Panc1 (cell line): Measurements from ENCODE around the gene DDX18. TPM values are rescaled to one million over a fixed set of nuclear protein-coding genes. Genes with fewer than 3 reads are reported as not detected.

Experiments
- ATAC-seq: fragments of 200-7000 bp; cut with Tn5 transposase; 2 replicates; pipeline ENCODE4 v1.9.1; 2020; ENCODE audit warnings: mild to moderate bottlenecking, moderate library complexity
- BruUV-seq: library from RNA; stranded (reverse); fragments of 400-500 nt; replicated peaks from 2 replicates; lab custom pipeline; 2021; lab: Mats Ljungman, UMichigan
- CTCF ChIA-PET: fragments of 300-600 bp; sonication (Branson Sonifier 250); formaldehyde crosslinking; loops from one replicate; lab custom pipeline; 2022; ENCODE audit warnings: antibody characterized with exemption; lab: Charles Lee
- POLR2A ChIA-PET: fragments of 300-600 bp; sonication (Branson Sonifier 250); formaldehyde crosslinking; loops from one replicate; lab custom pipeline; 2022; ENCODE audit warnings: antibody characterized with exemption; lab: Charles Lee
- DNase-seq: peaks from one replicate; pipeline ENCODE4 v3.0.0-alpha.2; 2010; ENCODE audit warnings: low read depth, low spot score
- H3K27ac ChIP-seq: 2 replicates; pipeline ENCODE4 v1.5.1; 2011; ENCODE audit warnings: mild to moderate bottlenecking, low read length, inconsistent platforms
- H3K27me3 ChIP-seq: fragments of 200-500 bp; sonication (Bioruptor generic); 2 replicates; pipeline ENCODE4 v1.6.0; 2014; ENCODE audit warnings: low read length, inconsistent platforms; ENCODE audit not compliant: control insufficient read depth, insufficient read depth
- H3K36me3 ChIP-seq: fragments of 200-500 bp; sonication (Bioruptor generic); 2 replicates; pipeline ENCODE4 v1.5.1; 2014; ENCODE audit warnings: inconsistent platforms, mild to moderate bottlenecking, low read length, moderate library complexity; ENCODE audit not compliant: control insufficient read depth, insufficient read depth
- H3K4me1 ChIP-seq: 2 replicates; pipeline ENCODE4 v1.5.1; 2011; ENCODE audit warnings: inconsistent platforms, mild to moderate bottlenecking, low read length, moderate library complexity; ENCODE audit not compliant: control insufficient read depth, insufficient read depth
- H3K4me3 ChIP-seq, 2 experiments: 2 replicates each; pipeline ENCODE4 v1.5.1; 2011 to 2012; ENCODE audit warnings: low read depth in 2 of 2, low read length in 2 of 2, mild to moderate bottlenecking in 2 of 2, inconsistent platforms in 1 of 2, moderate library complexity in 1 of 2
- H3K9me3 ChIP-seq: fragments of 200-500 bp; sonication (Bioruptor generic); 2 replicates; pipeline ENCODE4 v1.5.1; 2014; ENCODE audit warnings: low read depth, mild to moderate bottlenecking, inconsistent platforms, low read length, moderate library complexity; ENCODE audit not compliant: control insufficient read depth, insufficient read depth
- CTCF ChIP-seq: fragments of 450-650 bp; IDR thresholded peaks from 2 replicates; pipeline ENCODE4 v1.5.1; 2017; ENCODE audit warnings: mild to moderate bottlenecking
- POLR2AphosphoS5 ChIP-seq: IDR thresholded peaks from 2 replicates; pipeline ENCODE4 v1.6.1; 2012; ENCODE audit warnings: mild to moderate bottlenecking, low read depth, low read length, moderate library complexity
- SIN3A ChIP-seq: IDR thresholded peaks from 2 replicates; pipeline ENCODE4 v1.6.1; 2012; ENCODE audit warnings: low read depth, mild to moderate bottlenecking, low read length, moderate library complexity, borderline replicate concordance; ENCODE audit not compliant: insufficient read depth
- TCF7L2 ChIP-seq: IDR thresholded peaks from 2 replicates; pipeline ENCODE4 v1.6.1; 2011; ENCODE audit warnings: mild to moderate bottlenecking, low read depth, low read length, inconsistent platforms
- in situ Hi-C: cut with HindIII; loops from 2 replicates; pipeline ENCODE4 v1.10.0; 2016; ENCODE audit warnings: low sequenced_read_pairs, low pct_unique_long_range_greater_than_20kb
- intact Hi-C: fragments of 100-400 bp; cut with micrococcal nuclease; formaldehyde crosslinking; loops from one replicate; pipeline ENCODE4 v1.10.0; 2022; ENCODE audit not compliant: unreplicated experiment
- total RNA-seq: library from RNA; stranded (reverse); gene quantifications from one replicate; pipeline ENCODE4 v1.2.1, GENCODE V29; 2021; ENCODE audit not compliant: unreplicated experiment
- TF ChIP-seq, protein P1 (sequence below), 2 experiments: IDR thresholded peaks; 2 replicates each; pipeline ENCODE4 v1.6.1; 2011 to 2012; ENCODE audit warnings: low read depth in 2 of 2, control low read depth in 1 of 2, low read length in 1 of 2, mild to moderate bottlenecking in 1 of 2, moderate library complexity in 1 of 2; ENCODE audit not compliant: insufficient read depth in 1 of 2

Gene DDX18
- total RNA-seq, 1 experiment from 2014 or later, result 82.0 TPM

DNA sequence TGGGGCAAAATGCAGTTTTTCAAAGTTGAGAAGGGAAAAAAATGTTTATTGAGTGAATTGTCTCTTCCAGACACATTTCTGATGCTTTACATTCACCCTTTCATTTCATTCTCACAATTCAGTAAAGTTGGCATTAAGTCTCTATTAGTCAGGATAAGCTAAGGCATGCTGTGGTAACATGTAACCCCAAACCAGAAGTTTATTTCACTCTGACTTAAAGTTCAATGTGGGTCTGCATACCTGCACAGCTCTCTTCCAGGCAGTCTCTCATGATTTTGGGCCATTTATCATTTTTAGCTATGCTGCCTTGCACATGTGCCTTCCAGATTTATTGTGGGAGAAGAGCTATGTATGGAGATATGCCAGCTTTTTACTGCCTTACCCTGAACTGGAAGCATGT is 48.0 kb downstream of the DDX18 start:
- intact Hi-C loops, result no loop called here
- no peak for TF ChIP-seq SIN3A
- no peak for TF ChIP-seq CTCF
- TF ChIP-seq POLR2AphosphoS5, result no peak
- TF ChIP-seq, protein P1, sequence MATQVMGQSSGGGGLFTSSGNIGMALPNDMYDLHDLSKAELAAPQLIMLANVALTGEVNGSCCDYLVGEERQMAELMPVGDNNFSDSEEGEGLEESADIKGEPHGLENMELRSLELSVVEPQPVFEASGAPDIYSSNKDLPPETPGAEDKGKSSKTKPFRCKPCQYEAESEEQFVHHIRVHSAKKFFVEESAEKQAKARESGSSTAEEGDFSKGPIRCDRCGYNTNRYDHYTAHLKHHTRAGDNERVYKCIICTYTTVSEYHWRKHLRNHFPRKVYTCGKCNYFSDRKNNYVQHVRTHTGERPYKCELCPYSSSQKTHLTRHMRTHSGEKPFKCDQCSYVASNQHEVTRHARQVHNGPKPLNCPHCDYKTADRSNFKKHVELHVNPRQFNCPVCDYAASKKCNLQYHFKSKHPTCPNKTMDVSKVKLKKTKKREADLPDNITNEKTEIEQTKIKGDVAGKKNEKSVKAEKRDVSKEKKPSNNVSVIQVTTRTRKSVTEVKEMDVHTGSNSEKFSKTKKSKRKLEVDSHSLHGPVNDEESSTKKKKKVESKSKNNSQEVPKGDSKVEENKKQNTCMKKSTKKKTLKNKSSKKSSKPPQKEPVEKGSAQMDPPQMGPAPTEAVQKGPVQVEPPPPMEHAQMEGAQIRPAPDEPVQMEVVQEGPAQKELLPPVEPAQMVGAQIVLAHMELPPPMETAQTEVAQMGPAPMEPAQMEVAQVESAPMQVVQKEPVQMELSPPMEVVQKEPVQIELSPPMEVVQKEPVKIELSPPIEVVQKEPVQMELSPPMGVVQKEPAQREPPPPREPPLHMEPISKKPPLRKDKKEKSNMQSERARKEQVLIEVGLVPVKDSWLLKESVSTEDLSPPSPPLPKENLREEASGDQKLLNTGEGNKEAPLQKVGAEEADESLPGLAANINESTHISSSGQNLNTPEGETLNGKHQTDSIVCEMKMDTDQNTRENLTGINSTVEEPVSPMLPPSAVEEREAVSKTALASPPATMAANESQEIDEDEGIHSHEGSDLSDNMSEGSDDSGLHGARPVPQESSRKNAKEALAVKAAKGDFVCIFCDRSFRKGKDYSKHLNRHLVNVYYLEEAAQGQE (IDR thresholded peaks at IDR 0.05; ENCODE audit: insufficient read depth in 1 of 2, low read depth in 2 of 2, low read length in 1 of 2), result no peak
- no peak for TF ChIP-seq TCF7L2
- H3K4me3 ChIP-seq, result no peak overlapping the region
- no TSS peak for BruUV-seq
- ChIA-PET CTCF (no interaction called here), POLR2A (no interaction called here)
- no peaks in the 10 kb centered on the region for H3K4me1 ChIP-seq
- no peak overlapping the region for H3K27ac ChIP-seq
- no peak for ATAC-seq
- no peaks in the 10 kb centered on the region for H3K36me3 ChIP-seq
- in situ Hi-C loops, result no loop called here
- no peak for DNase-seq
- no peaks in the 10 kb centered on the region for H3K9me3 ChIP-seq
- H3K27me3 ChIP-seq, result no peaks in the 10 kb centered on the region

DNA sequence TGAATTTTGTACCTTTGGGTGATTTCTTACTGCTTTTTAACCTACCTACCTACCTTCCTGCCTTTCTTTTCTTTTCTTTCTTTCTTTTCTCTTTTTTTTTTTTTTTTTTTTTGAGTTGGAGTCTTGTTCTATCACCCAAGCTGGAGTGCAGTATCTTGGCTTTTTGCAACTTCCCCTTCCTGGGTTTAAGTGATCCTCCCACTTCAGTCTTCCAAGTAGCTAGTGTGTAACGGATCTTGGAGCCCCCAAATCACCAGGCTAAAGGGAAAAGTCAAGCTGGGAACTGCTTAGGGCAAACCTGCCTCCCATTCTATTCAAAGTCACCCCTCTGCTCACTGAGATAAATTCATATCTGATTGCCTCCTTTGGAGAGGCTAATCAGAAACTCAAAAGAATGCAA is 61.3 kb downstream of the DDX18 start:
- no TSS peak for BruUV-seq
- in situ Hi-C loops (no loop called here), intact Hi-C loops (no loop called here)
- ChIA-PET POLR2A (no interaction called here), CTCF (interaction anchor here (0.7 kb wide), 2 partner anchors 37 to 180 kb away, joined by 5 to 9 read pairs; no protein-coding TSS in a partner anchor)
- Histone ChIP-seq H3K27ac (no peak overlapping the region), H3K9me3 (no peaks in the 10 kb centered on the region), H3K27me3 (no peaks in the 10 kb centered on the region), H3K4me1 (no peaks in the 10 kb centered on the region), H3K4me3 (no peak overlapping the region), H3K36me3 (no peaks in the 10 kb centered on the region)
- TF ChIP-seq SIN3A (no peak), TCF7L2 (no peak), CTCF (no peak), POLR2AphosphoS5 (no peak)
- TF ChIP-seq, protein P1 (IDR thresholded peaks at IDR 0.05; ENCODE audit: insufficient read depth in 1 of 2, low read depth in 2 of 2, low read length in 1 of 2), result no peak
- DNase-seq, result no peak
- no peak for ATAC-seq
